Measurements from ENCODE around the gene CEP78.

The CEP78 gene

GRCh38 chr9:78307360-78307759 lies 71.5 kb downstream of the CEP78 start:
- H3K27me3 ChIP-seq (replicated peaks; ENCODE audit: control insufficient read depth, insufficient read depth, low read length) = no peaks in the 10 kb centered on the region
- DNase-seq (ENCODE audit: extremely low read depth, insufficient read length) = no peak
- TF ChIP-seq CTCF (IDR thresholded peaks at IDR 0.05; ENCODE audit: insufficient read depth, low read length, poor library complexity, severe bottlenecking) = no peak
- no peak overlapping the region for H3K4me3 ChIP-seq (replicated peaks; ENCODE audit: low read depth, low read length)
- peaks cover 10% of the 10 kb centered on the region for H3K36me3 ChIP-seq (ENCODE audit: control insufficient read depth, insufficient read depth, low read length)

GRCh38 chr9:78309066-78309465 lies 73.2 kb downstream of the CEP78 start:
- no peak overlapping the region for H3K4me3 ChIP-seq (replicated peaks; ENCODE audit: low read depth, low read length)
- peaks cover 7% of the 10 kb centered on the region for H3K36me3 ChIP-seq (ENCODE audit: control insufficient read depth, insufficient read depth, low read length)
- H3K27me3 ChIP-seq (replicated peaks; ENCODE audit: control insufficient read depth, insufficient read depth, low read length) = no peaks in the 10 kb centered on the region
- TF ChIP-seq CTCF (IDR thresholded peaks at IDR 0.05; ENCODE audit: insufficient read depth, low read length, poor library complexity, severe bottlenecking) = no peak
- no peak for DNase-seq (ENCODE audit: extremely low read depth, insufficient read length)

- TF ChIP-seq CTCF (IDR thresholded peaks at IDR 0.05; ENCODE audit: insufficient read depth, low read length, poor library complexity, severe bottlenecking) = no peak
- DNase-seq (ENCODE audit: extremely low read depth, insufficient read length) = no peak
- no peak overlapping the region for H3K4me3 ChIP-seq (replicated peaks; ENCODE audit: low read depth, low read length)
- peaks cover 7% of the 10 kb centered on the region for H3K36me3 ChIP-seq (ENCODE audit: control insufficient read depth, insufficient read depth, low read length)
- no peaks in the 10 kb centered on the region for H3K27me3 ChIP-seq (replicated peaks; ENCODE audit: control insufficient read depth, insufficient read depth, low read length)
Measured at GRCh38 chr9:78311075-78311474, 75.2 kb downstream of the CEP78 start.

- H3K4me3 ChIP-seq (replicated peaks; ENCODE audit: low read depth, low read length) = no peak overlapping the region
- H3K36me3 ChIP-seq (ENCODE audit: control insufficient read depth, insufficient read depth, low read length) = peaks cover 3% of the 10 kb centered on the region
- no peak for DNase-seq (ENCODE audit: extremely low read depth, insufficient read length)
- H3K27me3 ChIP-seq (replicated peaks; ENCODE audit: control insufficient read depth, insufficient read depth, low read length) = no peaks in the 10 kb centered on the region
- TF ChIP-seq CTCF (IDR thresholded peaks at IDR 0.05; ENCODE audit: insufficient read depth, low read length, poor library complexity, severe bottlenecking) = no peak
Measured at GRCh38 chr9:78311886-78312524, 76.1 kb downstream of the CEP78 start.

DNA sequence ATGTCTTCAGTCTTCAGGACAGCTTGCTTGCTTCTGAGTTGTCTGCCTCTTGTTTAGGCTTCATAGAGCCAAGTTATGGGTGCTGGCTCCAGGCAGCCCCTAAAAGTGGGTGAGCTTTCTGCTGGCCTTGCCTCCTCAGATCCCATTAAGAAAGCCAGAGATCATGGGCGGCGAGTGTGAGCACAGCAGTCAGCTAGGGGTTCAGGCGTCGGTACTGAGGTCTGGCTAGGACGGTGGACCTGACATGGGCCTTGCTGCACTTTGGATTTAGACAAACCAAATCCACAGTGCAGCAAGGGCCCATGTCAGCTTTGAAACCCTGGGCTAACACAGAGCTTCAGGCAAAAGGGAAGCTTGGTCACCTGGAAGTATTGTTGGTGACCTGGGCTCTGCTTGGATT lies 78.7 kb downstream of the CEP78 start:
- Histone ChIP-seq H3K4me3 (replicated peaks; ENCODE audit: low read depth, low read length) (no peak overlapping the region), H3K36me3 (ENCODE audit: control insufficient read depth, insufficient read depth, low read length) (peaks cover 3% of the 10 kb centered on the region), H3K27me3 (replicated peaks; ENCODE audit: control insufficient read depth, insufficient read depth, low read length) (no peaks in the 10 kb centered on the region)
- DNase-seq (ENCODE audit: extremely low read depth, insufficient read length) = no peak
- no peak for TF ChIP-seq CTCF (IDR thresholded peaks at IDR 0.05; ENCODE audit: insufficient read depth, low read length, poor library complexity, severe bottlenecking)
